Activated CD8-positive, alpha-beta memory T cell treated with anti-CD3 and anti-CD28 coated beads for 48 hours (primary cell): ENCODE measurements around the gene CYP27A1.

Experiments
- DNase-seq, 3 experiments: peaks; one replicate each; pipeline ENCODE4 v3.0.0-alpha.2; 2020; ENCODE audit warnings: low read depth in 2 of 3, low spot score in 2 of 3

CYP27A1 gene

GRCh38 chr2:218781691-218782527 lies at the start of gene CYP27A1:
Gene CYP27A1 (plus strand): TSS chr2:218782147. CDS start chr2:218782183, 36 bp downstream.
- DNase-seq, result no peak

- no peak for DNase-seq
These were observed 49.2 kb upstream of the CYP27A1 start for GRCh38 chr2:218732761-218733158.

- no peak for DNase-seq
These were observed 48.6 kb upstream of the CYP27A1 start for GRCh38 chr2:218733171-218734021.

- no peak for DNase-seq
These were observed 47.6 kb upstream of the CYP27A1 start for GRCh38 chr2:218734190-218734975.

- DNase-seq, result no peak
These were observed 45.4 kb upstream of the CYP27A1 start for GRCh38 chr2:218736531-218736930.

- no peak for DNase-seq
These were observed 38.9 kb upstream of the CYP27A1 start for GRCh38 chr2:218743068-218743467.

- no peak for DNase-seq
These were observed 37.3 kb upstream of the CYP27A1 start for GRCh38 chr2:218744615-218745014.

GRCh38 chr2:218745160-218745558 lies 36.8 kb upstream of the CYP27A1 start:
- DNase-seq, result no peak

- no peak for DNase-seq
These were observed 36.1 kb upstream of the CYP27A1 start for GRCh38 chr2:218745559-218746469.

- no peak for DNase-seq
These were observed 35.5 kb upstream of the CYP27A1 start for GRCh38 chr2:218746470-218746795.

GRCh38 chr2:218746960-218747359 lies 35.0 kb upstream of the CYP27A1 start:
- DNase-seq, result no peak

GRCh38 chr2:218748741-218749441 lies 33.1 kb upstream of the CYP27A1 start:
- no peak for DNase-seq

- no peak for DNase-seq
These were observed 27.7 kb upstream of the CYP27A1 start for GRCh38 chr2:218754201-218754600.

GRCh38 chr2:218754781-218755180 lies 27.2 kb upstream of the CYP27A1 start:
- no peak for DNase-seq

GRCh38 chr2:218755198-218755566 lies 26.8 kb upstream of the CYP27A1 start:
- DNase-seq, result no peak

- no peak for DNase-seq
These were observed 26.2 kb upstream of the CYP27A1 start for GRCh38 chr2:218755567-218756404.

- no peak for DNase-seq
These were observed 25.2 kb upstream of the CYP27A1 start for GRCh38 chr2:218756599-218757377.

- DNase-seq, result no peak
These were observed 20.2 kb upstream of the CYP27A1 start for GRCh38 chr2:218761795-218762194.
